ENCODE data around the gene OLFML1.

Gene OLFML1

DNA sequence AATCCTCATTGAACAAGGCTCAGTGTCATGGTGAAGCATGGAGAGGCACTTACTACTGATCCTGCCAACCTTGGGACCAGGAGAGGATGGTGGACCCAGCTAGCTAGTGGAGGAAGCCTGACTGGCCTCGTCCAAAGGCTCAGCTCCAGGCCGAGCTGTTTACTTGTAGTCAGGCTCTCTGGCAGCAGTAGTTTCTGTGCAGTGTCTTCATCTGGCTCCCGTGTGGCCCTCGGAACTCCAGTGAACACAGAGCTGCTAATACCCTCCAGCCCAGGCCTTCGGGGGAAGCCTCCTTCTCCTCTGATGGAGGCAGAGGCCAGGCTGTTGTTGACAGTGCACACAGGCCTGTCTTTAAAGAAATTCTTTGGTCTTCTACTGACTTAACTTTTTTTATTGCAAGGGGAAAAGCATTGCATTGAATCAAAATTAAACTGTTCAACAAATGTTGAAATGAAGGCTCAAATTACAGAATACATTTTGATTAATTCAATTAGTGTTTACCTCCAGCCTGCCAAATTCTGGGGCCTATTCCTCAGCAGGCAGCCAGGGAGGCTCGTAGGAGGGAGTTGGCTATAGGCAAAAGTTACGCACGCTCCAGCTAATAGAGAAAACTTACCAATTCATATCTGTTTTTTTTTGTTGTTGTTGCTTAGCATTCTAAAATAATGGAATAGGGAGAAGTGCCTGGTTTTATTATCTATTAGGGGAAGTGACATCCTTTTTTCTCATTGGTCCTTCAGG, 47.3 kb downstream of the OLFML1 start:
- DNase-seq (ENCODE audit: low read depth), result no peak

DNA sequence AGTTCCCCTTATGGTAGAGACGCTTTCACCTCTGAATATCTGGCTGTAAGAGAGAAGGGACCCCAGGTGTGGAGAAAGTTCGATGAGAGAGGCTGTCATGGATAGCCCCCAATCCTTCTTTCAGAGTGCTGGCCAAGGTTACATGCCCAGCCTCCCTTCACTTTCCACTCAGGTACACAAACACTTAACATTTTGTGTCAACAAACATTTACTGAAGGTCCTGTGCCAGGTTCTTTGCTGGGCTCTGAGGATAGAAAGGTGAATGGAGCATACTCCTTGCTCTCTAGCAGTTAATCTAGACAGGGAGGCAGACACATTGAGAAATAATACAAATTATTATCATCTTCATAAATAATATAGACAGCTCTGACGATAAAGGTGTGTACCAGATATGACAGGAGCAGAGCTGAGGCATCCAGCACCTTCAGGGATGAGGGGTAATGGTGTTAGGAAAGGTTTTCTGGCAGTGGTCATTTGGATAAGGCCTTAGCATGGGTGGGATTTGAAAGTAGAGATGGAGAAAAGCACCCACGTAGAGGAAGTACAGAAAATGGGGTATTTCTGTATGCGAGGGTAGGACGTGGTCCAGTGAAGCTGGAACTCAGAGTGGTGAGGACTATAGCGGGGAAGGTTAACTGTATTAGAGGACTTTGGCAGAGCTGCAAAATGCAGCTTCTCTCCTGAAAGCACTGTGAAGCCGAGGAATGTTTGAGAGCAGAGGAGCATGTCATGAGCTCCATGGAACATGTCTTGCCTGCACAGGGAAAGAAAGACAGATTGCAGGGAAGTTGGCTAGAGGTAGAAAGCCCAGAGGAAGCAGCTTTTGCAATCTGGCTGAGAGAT, 48.1 kb downstream of the OLFML1 start:
- no peak for DNase-seq (ENCODE audit: low read depth)

DNA sequence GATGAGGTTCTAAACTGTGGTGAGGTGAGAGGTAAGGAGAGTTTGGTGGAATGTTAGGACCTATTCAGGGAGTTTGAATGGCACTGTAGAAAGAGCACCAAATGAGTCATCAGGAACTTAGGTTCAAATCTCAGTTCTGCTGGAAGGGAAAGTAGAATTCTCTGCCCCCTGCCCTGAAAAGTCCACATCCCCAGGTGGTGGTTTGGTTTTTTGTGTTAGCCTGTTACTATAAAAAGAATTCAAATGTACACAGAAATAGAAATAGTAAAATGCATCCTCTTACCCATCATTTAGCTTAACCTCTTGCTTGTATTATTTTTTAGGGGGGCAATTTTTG, 48.7 kb downstream of the OLFML1 start:
- DNase-seq (ENCODE audit: low read depth), result no peak

DNA sequence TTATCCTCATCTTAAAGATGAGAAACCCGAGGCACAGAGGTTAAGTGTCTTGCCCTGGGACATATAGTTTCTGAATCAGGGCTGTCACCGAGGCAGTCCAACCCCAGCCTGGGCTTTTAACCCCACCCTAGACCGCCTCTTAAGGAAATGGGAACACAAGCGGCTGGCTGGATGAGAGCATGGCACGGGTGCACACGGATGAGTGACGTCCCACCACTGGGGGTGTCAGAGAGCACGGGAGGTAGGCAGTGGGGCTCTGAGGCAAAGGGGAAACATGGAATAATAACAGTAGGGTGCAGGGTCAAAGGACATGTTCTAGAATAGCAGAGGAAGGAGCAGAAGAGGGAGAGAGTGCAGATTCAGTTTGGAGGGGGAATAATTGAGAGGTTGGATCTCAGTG, 50.8 kb downstream of the OLFML1 start:
- DNase-seq (ENCODE audit: low read depth), result no peak

DNA sequence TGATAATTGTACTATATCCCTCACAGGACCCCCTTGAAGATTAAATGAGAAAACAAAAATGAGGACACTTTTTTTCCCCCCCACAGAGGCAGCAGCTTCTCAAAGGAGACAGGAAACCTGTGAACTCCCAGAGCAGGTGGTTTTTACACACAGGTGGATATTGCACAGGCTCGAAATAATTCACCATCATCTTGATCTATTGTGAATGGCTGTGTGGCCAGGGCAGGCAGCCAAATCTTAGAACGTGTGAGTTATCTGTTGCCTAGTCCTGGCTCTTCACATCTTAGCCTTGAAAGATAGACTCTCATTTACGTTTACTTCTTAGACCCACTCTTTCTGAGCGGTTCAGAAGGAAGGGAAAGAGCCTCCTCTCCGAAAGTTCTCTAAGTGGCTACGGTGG, 52.0 kb downstream of the OLFML1 start:
- no peak for DNase-seq (ENCODE audit: low read depth)

DNA sequence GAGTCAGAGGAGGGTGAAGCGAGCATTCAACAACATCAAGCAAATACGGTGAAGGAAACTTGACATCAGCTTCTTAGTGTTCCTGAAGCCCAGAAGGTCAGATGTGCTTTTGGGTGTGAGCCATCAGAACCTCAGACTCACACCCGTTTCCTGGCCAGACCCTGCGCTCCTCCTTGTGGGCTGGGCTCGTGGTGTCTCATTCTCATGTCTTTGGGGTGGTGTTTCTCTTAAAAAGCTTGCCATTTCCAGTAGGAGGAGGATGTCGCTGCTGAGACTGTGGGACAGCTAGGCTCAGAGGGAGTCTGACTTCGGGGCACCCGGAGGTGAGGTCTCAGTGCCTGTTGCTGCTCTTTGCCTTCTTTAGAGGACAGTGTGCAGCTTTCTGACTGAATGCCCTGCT, 52.7 kb downstream of the OLFML1 start:
- no peak for DNase-seq (ENCODE audit: low read depth)

DNA sequence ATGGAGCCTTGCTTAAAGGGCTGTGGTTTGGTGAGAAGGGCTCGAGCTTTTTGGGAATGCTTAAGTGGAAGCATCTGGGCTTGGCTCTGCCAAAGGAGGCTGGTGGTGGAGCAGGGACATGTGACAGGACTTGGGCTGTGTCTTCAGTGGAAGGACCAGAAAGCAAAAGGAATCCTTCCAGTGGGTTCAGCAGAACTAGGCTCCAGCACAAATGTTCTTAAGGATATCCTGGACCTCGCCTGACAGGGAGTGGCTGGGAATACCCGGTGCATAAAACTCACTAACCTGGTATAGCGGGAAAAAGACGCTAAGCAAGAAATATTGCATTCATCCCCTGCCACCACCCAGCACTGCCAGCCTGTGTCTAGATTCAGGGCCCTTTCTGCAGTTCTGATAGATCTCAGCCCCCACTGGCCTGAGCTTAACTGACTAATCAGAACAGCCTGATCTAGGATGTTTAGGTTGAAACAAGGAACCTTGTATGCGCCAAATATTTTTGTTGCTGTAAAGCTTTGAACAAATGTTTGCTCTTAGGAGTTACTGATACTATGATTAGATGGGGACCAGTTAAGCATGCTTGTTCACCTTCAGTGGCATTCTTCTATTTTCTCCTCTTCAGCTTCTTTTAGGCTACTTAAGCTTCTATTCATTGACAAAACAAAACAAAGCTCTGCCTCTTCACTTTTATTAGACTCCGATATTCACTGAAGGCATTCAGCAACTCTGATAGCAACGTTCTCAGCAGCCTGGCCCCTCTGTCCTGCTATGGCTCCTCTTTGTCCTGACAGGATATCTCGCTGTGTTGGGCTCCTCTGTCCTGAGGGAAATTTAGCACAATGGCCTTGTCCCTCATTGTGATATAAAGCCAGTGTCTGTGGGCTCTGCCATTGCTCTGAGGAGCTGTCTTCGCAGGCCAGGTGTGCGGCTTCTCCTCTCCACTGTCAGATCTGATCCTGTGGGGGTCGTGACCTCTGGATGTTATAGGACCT, 53.5 kb downstream of the OLFML1 start:
- DNase-seq (ENCODE audit: low read depth), result no peak

DNA sequence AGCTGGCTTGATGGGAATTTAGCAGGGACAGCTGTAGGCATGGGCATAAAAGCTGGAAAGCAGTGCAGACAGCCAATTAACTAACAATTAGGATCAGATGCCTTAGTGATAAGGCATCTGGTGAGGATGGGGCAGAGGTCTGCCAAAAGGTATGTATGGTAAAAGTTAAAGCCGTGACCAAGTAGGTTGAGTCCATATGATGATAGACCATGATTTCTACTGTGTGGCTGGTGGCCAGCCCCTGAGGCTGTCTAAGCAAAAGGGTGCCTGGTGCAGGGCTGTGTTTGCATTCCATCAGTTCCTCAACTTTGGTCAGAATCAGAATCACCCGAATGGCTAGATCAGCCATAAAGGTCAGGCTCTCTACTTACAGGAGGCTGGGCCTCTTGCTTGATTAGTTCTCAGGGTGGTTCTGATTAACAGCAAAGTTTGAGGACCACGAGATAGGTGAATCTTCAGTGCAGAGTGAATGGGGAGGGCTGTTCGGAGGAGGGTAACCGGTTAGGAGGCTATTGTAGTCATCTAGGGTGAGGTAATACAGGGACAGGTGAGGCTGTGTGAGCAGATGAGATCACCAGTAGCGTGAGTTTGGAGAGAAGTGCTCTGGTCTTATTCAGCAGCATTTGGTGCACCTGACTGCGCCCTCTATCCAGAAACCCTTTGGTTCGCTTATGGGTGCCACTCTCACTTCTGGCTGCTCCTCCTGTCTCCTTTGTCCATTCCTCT, 55.7 kb downstream of the OLFML1 start:
- no peak for DNase-seq (ENCODE audit: low read depth)

DNA sequence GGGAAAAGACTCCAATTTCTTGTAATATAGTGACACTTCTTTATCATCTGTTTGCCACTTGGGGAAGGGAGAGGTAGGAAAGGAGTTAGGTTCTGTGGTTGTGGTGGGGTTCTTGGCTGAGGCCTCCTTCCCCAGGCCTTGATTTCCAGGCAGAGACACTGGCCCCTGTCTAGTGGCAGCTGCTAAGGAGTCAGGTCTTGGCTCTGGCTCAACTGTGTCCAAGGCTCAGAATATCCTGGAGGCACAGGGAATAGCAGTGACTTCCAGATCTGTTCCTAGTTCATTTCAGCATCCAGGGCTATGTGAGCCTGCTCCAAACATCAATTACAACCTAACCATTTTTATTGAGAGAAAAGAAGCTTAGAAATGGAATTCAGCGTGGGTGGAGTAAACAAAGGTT, 58.0 kb downstream of the OLFML1 start:
- DNase-seq (ENCODE audit: low read depth), result no peak

DNA sequence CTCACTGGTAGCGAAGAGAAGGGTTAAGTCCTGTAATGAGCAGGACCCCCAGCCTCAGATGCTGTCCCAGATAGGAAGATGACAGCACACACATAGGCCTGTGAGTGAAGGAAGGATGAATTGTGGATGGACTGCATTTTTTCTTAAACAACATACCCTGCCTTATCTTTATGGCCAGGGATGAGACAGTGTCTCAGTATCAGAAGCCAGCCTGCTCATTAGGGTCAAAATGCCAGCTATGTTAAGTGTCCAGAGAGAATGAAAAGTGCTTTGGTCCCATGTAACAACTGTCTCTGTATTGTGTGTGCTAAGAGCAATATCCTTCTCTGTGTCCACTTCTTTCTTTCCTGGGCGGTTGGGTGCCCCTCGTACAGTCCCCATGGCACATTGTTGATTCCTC, 58.7 kb downstream of the OLFML1 start:
- no peak for DNase-seq (ENCODE audit: low read depth)

DNA sequence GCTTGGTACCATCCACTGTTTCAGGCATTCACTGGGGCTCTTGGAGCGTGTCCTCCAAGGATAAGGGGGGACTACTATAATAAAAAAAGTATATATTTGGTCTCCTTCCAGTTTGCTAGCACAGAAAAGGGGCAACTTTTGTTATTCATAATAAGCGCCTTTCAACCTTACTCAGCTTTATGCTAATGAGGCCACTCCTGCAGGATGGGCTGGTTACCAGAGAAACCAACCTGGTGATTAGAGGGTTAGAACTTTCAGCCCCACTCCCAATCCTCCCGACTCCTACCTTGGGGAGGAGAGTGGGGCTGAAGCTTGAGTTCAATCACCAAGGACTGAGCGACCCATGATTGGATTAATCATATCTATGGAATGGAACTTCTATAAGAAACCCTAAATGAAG, 60.3 kb downstream of the OLFML1 start:
- DNase-seq (ENCODE audit: low read depth), result no peak

DNA sequence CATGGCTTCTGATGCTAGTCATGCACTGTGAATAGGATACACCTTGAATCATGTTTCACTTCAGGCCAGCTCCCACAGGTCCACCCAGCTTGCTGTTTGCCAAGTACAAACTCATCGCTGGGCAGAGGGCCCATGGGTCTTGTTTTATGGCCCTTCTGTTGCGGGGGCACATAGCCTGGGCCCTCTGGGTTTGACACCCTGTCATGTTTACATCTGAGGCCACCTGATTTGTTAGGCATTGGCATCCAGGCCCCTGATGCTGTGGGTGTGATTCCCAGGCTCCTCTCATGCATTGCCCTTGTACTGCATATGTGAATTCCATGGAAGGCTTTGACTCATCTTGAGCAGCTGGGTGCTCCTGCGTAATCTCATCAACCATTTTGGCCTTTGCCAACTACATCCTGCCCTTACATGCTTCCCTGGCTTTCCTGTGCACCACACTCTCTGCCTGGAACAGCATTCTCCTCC, 61.1 kb downstream of the OLFML1 start:
- DNase-seq (ENCODE audit: low read depth), result no peak

DNA sequence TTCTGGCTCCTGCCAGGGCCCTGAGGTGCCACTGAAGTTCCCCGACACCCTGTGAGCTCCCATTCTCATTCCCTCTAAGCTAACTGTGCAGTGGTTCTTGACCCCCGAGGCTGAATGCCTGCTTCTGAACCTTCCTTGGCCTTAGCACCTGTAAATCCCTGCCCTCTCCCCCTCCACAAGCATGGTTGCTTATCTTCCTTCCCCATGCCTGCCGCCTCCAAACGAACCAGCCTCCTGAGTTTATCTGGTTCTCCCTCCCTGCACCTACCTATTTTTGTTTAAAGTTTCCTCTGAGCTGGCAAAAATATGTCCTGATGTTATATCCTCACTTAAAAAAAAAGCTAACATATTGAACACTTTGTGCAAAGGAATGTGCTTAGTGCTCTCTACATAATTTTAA, 62.4 kb downstream of the OLFML1 start:
- no peak for DNase-seq (ENCODE audit: low read depth)

DNA sequence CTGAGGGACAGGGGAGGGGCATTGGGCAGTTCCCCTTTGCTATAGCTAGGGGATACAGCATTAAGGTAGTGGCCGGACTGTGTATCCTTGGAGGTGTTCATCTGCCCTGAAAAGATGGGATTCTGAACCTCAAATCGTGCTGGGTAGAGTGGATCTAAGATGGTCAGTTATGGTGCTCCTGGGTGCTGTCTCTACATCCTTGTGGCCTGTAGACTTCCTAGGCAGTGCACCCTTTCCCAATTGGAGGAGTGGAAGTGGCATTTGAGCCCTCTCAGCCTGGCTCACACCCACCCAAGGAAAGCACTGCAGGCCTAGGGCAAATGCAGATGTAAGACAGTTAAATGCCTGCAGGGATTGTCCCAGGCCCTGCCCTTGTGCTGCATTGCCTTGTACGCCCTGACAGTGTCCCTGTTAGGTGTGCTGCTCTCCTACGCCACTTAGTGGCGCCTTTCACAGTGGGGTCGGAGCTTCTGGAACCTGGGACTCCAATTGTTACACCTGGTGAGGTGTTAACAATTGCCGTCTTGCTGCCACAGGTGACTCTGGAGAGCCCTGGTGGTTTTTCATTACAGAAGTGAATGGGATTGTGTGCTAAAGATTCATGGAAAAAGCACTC, 63.5 kb downstream of the OLFML1 start:
- DNase-seq (ENCODE audit: low read depth), result no peak

DNA sequence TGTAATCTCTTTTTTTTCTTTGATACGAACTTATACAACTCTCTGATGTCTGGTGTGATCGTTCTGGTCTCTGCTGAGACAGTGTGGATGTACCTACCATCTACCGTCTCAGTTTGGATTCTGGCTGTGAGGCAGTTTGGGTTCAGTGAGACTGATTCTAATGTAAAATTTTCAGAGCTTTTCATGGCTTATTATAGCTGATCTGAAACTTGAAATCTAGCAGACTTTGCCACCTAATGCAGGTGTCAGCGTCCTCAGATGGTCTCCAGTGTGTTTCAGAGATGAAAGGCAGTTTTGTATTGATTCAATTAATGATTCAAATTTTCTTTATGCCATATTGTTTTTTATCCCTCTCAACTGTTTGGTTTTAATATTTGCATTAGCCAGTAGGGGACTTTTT, 64.4 kb downstream of the OLFML1 start:
- no peak for DNase-seq (ENCODE audit: low read depth)

DNA sequence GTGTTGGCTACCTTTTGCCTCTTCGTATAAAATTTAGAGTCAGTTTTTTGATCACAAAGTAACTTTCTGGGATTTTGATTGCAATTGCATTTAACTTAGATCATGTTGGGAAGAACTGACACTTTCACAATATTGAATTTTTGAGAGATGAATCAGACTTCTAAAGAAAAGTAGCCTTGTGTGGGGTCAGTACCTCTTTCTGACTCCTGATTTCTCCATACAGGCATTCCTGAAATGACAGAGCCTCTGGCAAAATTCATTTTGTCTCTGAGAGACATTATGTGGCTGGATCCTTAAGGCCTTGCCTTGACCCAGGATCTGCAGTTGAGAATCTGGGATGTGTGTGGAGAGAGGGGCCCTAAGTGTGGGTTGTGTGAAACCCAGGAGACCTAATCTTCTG, 66.3 kb downstream of the OLFML1 start:
- DNase-seq (ENCODE audit: low read depth), result no peak

DNA sequence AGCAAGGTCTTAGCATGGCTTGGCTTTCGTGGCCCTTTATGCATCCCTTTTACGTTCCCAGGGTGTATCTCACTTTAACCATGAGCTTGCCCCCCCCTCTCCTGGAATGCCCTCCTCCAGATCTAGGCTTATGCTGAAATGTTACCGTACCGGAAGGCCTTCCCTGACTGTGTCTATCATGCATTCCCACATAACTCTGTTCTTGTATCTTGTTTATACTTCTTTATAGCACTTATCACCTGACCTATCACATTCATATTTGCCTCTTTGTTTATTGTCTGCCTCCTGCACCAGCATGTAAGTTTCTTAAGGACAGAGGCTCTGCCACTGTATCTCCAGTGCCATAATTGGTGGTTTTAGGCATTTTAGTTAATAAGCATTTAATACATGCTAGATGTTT, 67.4 kb downstream of the OLFML1 start:
- DNase-seq (ENCODE audit: low read depth), result no peak

DNA sequence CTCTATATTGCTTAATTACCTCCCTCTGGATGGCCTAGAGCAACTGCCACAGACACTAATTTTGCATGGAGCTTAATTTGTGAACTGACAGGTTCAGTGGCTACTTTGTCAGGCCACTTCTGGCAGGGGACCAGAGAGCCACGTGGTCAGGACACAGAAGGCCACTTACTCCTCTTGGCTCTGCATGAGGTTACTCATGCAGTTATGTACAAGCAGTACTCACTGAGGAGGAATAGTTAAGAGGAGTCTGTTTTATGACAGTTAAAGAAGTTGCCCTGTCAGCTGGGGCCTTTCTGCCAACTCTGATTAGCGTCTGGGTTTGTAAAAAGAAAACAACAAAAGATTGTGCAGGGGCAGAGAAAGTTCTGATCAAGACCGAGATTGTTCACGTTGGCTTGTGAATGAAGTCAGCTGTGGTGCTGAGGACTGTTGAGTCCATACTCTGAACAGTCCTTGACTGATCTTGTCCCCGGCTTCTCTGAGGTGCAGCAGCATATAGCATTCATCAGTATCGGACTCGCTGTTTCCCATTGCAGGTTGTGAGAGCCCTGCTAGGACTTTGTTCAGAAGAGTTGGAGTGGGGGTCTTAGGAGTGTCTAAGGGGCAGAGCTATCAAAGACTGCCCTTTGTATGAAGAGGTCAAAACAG, 69.9 kb downstream of the OLFML1 start:
- DNase-seq (ENCODE audit: low read depth), result no peak

DNA sequence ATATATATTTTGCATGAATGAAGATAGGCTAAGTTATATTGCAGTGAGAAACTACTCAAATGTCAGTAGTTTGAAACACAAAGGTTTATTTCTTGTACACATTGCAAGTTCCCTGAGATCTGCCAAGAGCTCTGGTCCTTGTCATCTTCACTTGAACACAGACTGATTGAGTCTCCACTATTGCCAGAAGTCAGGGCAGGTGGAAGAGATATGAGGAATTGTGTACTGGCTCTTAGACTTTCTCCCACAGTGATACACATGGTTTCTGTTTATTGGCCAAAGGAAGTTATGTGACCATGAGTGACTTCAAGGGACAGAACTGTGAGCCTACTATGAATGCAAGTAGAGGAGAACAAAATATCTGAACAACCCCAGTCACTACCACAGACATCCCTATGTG, 72.7 kb downstream of the OLFML1 start:
- no peak for DNase-seq (ENCODE audit: low read depth)

DNA sequence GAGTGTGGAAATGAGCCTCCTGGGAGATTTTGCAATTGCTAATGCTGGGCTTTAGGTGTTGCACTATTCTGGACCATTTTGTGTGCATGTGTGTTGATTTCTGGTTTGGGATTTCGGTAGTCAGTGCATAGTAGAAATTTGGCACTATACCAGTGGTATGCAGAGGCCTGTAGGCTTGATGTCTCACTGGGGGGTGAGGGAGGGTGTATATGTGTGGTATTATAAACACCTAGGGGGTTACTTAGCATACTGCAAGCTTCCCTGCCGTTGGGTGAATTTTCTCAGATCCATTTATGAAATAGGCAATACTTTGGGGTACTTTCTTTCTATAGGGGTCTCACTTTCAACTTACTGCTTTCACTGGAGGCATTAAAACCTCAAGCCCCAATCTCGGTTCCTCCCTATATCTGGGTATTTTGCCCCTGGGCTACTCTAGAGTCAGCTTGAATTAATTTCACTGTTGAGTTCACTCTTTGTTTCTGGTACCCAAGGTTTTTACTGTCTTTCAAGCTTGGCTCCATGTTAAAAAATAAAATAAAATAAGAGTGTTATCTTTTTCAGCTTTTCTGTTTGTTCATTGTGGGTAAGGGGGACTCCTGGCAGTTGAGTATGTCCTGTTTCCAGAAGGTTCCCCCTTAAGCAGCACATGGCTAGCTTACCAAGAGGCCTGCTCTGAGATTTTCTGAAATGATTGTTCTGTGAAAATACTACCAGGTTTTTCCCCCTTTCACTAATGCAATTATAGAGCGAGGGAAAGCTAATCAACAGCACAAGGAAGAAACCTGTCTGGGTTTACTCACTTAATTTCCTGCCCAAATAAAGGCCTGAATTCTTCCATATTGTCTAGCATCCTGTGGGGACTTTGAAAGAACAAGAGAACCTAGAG, 74.3 kb downstream of the OLFML1 start:
- no peak for DNase-seq (ENCODE audit: low read depth)
